ENCODE results near the gene ALG9. TPM values are rescaled to one million over a fixed set of nuclear protein-coding genes. Genes with fewer than 3 reads are reported as not detected.

ALG9 gene
- polyA plus RNA-seq, 1 donor: 26.1 TPM

- DNase-seq (ENCODE audit: low read depth): no peak
Measured at GRCh38 chr11:111765984-111766833, 105.2 kb downstream of the ALG9 start, which contains the start of gene PPP2R1B. Gene PPP2R1B, minus strand, starts transcription at chr11:111766389. Its CDS starts 28 bp downstream, at chr11:111766361.

DNA sequence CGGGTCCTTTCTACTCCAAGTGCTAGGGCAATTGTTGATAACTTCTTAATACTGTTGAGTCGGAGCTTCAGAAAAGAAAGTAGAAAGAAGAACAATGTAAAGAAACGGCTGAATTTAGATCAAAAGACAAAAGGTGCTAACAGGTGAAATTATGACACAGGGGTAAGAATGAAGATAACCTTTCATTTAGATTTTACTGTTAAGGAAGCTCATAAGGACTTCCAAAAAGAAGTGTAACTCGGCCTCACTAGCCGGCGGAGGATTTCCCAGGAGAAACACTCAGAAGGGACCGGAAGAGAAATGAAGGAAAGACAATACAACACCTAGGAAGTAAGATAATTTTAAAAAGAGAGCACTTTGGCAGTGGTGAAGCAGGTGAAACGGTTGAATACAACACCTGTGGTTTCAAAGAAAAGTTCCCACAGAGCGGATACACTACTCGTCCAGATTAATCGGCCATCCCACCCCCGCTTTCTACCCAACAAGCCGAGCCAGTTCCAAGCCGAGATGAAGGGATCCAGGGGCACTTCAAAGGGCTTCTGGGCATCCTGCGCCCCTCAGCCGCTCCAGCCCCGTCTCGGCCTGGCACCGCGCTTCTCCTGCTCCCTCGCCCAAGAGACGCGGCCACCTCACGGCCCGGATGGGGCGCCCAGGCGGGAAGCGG lies 105.9 kb downstream of the ALG9 start:
- DNase-seq (ENCODE audit: low read depth): no peak

DNA sequence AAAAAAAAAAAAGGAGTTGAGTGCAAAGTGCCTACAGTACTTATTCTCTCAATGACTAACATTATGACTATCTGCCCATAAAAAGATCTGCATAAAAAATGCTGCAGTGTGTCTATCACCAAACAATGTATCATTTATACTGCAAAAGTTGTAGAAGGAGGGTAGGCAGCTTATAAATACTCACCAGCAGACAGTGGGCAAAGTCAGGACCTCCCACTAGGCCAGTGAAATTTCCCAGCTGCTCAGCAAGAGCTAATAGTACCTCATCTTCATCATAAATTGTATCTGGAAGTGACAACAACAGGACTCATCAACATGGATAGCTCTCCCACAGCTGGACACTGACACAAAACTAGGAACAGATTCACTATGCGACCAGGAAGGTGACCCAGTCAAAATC lies 106.8 kb downstream of the ALG9 start:
- DNase-seq (ENCODE audit: low read depth): no peak

GRCh38 chr11:111762981-111763643 lies 108.3 kb downstream of the ALG9 start:
- DNase-seq (ENCODE audit: low read depth): no peak

- no peak for DNase-seq (ENCODE audit: low read depth)
Measured at GRCh38 chr11:111762526-111762925, 108.9 kb downstream of the ALG9 start.

GRCh38 chr11:111761036-111761435 lies 110.3 kb downstream of the ALG9 start:
- DNase-seq (ENCODE audit: low read depth): no peak

- DNase-seq (ENCODE audit: low read depth): no peak
Measured at GRCh38 chr11:111759778-111760407, 111.5 kb downstream of the ALG9 start.

- DNase-seq (ENCODE audit: low read depth): no peak
Measured at GRCh38 chr11:111759376-111759775, 112.0 kb downstream of the ALG9 start.

DNA sequence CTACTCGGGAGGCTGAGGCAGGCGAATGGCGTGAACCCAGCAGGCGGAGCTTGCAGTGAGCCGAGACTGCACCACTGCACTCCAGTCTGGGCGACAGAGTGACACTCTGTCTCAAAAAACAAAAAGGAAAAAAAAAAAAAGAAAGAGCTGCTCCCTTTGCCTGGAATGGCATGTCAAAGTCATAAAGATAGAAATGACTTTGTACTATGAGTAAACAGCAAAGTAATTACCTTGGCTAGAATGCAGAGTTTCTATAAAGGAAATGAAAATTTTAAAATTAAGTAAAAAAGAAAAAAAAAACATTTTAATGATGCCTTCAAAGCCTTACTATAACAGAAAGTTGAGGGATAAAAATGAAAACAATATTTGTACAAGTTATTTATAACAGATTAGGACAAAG lies 115.3 kb downstream of the ALG9 start:
- no peak for DNase-seq (ENCODE audit: low read depth)

- DNase-seq (ENCODE audit: low read depth): no peak
Measured at GRCh38 chr11:111749646-111750045, 121.7 kb downstream of the ALG9 start.

DNA sequence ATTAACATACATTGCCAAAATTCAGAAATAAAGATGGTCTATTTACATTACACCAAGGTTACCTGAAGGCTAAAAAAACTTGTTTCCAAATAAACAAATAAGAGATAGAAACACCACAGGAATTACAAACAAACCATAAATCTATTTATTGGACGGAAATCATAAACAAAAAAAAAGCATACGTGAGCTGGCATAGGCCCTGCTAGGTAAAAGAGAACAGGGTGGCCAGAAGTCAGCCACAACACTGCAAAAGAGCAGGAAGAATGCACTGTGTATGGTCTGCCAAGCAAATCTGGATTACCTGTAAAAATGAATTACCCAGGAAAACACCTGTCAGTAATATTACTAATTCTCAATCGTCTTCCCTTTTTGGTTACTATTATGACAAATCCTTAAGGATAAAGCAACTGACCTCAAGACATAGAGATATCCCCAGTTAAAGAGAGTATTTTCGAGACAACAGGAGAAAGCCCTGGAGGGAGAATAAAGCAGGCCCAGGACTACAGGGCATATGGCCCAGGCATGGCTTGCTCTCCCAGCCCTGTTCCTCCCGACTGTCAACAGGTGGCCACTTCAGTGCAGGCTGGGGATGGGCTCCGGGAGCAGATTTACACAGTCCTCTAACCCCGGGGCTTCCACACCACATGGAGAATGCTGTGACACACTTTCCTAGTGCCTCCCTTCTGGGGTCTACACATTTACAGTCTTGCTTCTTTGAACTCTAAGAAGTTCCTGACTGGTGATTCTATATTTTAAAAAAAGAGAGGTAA lies 123.2 kb downstream of the ALG9 start:
- DNase-seq (ENCODE audit: low read depth): no peak

GRCh38 chr11:111745719-111746504 lies 125.5 kb downstream of the ALG9 start:
- no peak for DNase-seq (ENCODE audit: low read depth)

GRCh38 chr11:111743700-111744099 lies 127.7 kb downstream of the ALG9 start:
- no peak for DNase-seq (ENCODE audit: low read depth)

- no peak for DNase-seq (ENCODE audit: low read depth)
Measured at GRCh38 chr11:111741751-111742150, 129.6 kb downstream of the ALG9 start.

DNA sequence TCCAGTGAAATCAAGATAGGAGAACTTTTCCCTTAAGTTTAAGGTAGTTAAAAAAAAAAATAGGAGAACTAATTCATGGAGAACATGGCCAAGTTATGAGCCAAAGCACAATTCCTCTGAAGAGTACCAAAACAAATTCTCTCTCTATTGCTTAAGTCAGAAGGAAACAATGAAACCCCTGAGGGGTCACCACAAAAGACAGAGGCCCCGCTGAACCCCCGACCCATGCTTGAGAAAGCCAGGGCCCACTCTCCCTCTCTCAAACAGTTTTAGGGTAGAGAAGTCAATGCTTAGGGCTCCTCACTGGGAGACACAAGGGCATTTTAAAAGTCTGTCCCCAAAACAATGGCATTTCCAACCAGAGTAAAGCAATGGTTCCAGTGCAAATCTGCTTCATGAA lies 132.1 kb downstream of the ALG9 start:
- DNase-seq (ENCODE audit: low read depth): no peak

DNA sequence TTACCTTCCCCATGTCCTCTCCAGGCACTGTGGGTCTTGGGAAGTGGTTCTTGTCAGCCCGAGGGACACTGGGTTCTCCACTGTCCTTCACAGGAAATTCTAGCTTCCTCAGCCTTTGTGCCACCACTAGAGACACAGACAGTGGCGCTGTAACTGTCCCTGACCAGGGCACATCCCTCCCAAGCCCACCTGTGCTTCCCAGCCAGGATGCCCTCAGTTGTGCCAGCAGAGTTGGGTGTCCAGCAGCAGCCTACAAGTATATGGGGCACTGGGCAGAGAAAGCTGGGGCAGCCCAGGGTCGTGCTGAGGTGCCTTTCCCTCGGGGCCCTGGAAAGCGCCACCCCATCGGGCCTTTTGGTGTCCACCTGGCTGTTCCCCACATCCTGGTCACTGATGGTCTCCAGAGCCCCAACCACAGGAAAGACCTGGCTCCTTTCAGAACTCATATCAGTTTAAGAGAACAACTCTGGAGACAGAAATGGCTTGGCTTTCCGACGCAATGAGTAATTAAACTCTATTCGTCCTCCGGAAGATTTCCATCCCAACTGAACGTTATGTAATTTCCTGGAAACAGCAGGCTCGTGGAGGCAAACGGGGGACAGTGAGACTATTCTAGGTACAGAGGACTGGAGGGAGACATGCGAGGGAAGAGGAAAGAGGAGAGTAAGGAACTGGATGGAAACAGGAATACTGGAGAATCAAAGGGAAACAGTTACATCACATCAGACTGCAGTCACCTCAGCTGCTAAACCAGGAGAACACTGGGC lies 133.8 kb downstream of the ALG9 start:
- DNase-seq (ENCODE audit: low read depth): no peak

GRCh38 chr11:111736621-111737443 lies 134.5 kb downstream of the ALG9 start:
- DNase-seq (ENCODE audit: low read depth): no peak

Data from forelimb muscle (tissue), 1 donor.